H1 (cell line): ENCODE data around the gene HERC5. TPM values are rescaled to one million over a fixed set of nuclear protein-coding genes. Genes with fewer than 3 reads are reported as not detected.
A peak's percentile ranks its signal among the peaks of the same experiment; 100 is the strongest.
"Not testable (repeated sequence)": the region's sequence is repeated elsewhere in the genome, so short reads cannot be mapped to it uniquely, and the experiment has no call there.

Source experiments
- CTCF ChIA-PET: fragments of 300-600 bp; sonication (Branson Sonifier 250); formaldehyde crosslinking; loops from one replicate; lab custom pipeline; 2021; ENCODE audit not compliant: partially characterized antibody; lab: Charles Lee
- POLR2A ChIA-PET: fragments of 300-600 bp; sonication (Branson Sonifier 250); formaldehyde crosslinking; loops from one replicate; lab custom pipeline; 2021; ENCODE audit warnings: inconsistent platforms; ENCODE audit not compliant: partially characterized antibody; lab: Charles Lee
- DNase-seq, 2 experiments: peaks; one replicate each; pipeline versions ENCODE4 v3.0.0 to v3.0.0-alpha.2; 2010 to 2022; ENCODE audit warnings: low spot score in 2 of 2, low read depth in 1 of 2, mixed read lengths in 1 of 2
- FAIRE-seq: peaks from 2 replicates; lab custom pipeline; 2011; peaks lifted over from hg19 to GRCh38; lab: Jason Lieb, UNC
- H2AFZ ChIP-seq: 2 replicates; pipeline ENCODE4 v1.8.1; 2012; ENCODE audit warnings: low read length, inconsistent platforms
- H2AK5ac ChIP-seq: 2 replicates; pipeline ENCODE4 v1.6.1; 2013; ENCODE audit warnings: low read depth, low read length
- H2BK120ac ChIP-seq: replicated peaks from 2 replicates; pipeline ENCODE3; 2013; ENCODE audit warnings: low read depth, low read length, inconsistent platforms
- H2BK12ac ChIP-seq: 2 replicates; pipeline ENCODE4 v1.6.1; 2013; ENCODE audit warnings: low read depth, low read length
- H2BK15ac ChIP-seq: 2 replicates; pipeline ENCODE4 v1.6.1; 2013; ENCODE audit warnings: low read length
- H2BK20ac ChIP-seq: 2 replicates; pipeline ENCODE4 v1.6.1; 2013; ENCODE audit warnings: low read length
- H2BK5ac ChIP-seq: 2 replicates; pipeline ENCODE4 v1.6.1; 2013; ENCODE audit warnings: low read depth, low read length
- H3K14ac ChIP-seq: 2 replicates; pipeline ENCODE4 v1.6.1; 2013; ENCODE audit warnings: inconsistent platforms; ENCODE audit not compliant: insufficient read length
- H3K18ac ChIP-seq: 2 replicates; pipeline ENCODE4 v1.6.1; 2013; ENCODE audit warnings: low read length; ENCODE audit errors: extremely low read depth
- H3K23ac ChIP-seq: 2 replicates; pipeline ENCODE4 v1.6.1; 2013; ENCODE audit warnings: inconsistent platforms; ENCODE audit not compliant: insufficient read length
- H3K23me2 ChIP-seq: 2 replicates; pipeline ENCODE4 v1.6.1; 2013; ENCODE audit warnings: low read depth, low read length
- H3K27ac ChIP-seq: 2 replicates; pipeline ENCODE4 v1.6.1; 2011; ENCODE audit warnings: low read depth, low read length, inconsistent platforms
- H3K27me3 ChIP-seq, 4 experiments: replicated peaks in 1 of 4; 1 replicate in 1 of 4; 2 replicates in 3 of 4; pipeline versions ENCODE4 v1.6.1 to v1.8.1; 2011 to 2013; ENCODE audit warnings: low read length in 3 of 4, mild to moderate bottlenecking in 3 of 4, inconsistent platforms in 2 of 4, mixed read lengths in 2 of 4, moderate library complexity in 1 of 4; ENCODE audit not compliant: control insufficient read depth in 3 of 4, insufficient read depth in 3 of 4; ENCODE audit errors: extremely low read depth in 1 of 4
- H3K36me3 ChIP-seq, 4 experiments: 2 replicates each; pipeline versions ENCODE4 v1.6.1 to v1.8.1; 2011 to 2013; ENCODE audit warnings: mild to moderate bottlenecking in 4 of 4, low read length in 3 of 4, moderate library complexity in 2 of 4, control low read depth in 1 of 4, inconsistent platforms in 1 of 4; ENCODE audit not compliant: insufficient read depth in 4 of 4, control insufficient read depth in 2 of 4
- H3K4ac ChIP-seq: replicated peaks from 2 replicates; pipeline ENCODE3; 2013; ENCODE audit warnings: low read length, low read depth, mixed read lengths, inconsistent platforms; ENCODE audit not compliant: insufficient read length
- H3K4me1 ChIP-seq, 4 experiments: replicated peaks in 1 of 4; 1 replicate in 1 of 4; 2 replicates in 3 of 4; pipeline versions ENCODE4 v1.6.1 to v1.8.1; 2011 to 2013; ENCODE audit warnings: low read length in 3 of 4, inconsistent platforms in 2 of 4, mixed read lengths in 1 of 4; ENCODE audit not compliant: insufficient read depth in 4 of 4, control insufficient read depth in 3 of 4
- H3K4me2 ChIP-seq, 2 experiments: 2 replicates each; pipeline versions ENCODE4 v1.6.1 to v1.8.1; 2011 to 2013; ENCODE audit warnings: low read depth in 2 of 2, low read length in 2 of 2, control low read depth in 1 of 2, inconsistent platforms in 1 of 2, mild to moderate bottlenecking in 1 of 2; ENCODE audit not compliant: insufficient read depth in 1 of 2
- H3K4me3 ChIP-seq, 4 experiments: fragments of 200-600, 300-600 bp in 1 of 4; sonication (generic), shearing (Covaris generic), sonication (Bioruptor Twin) in 1 of 4; 2 replicates each; pipeline versions ENCODE4 v1.5.1 to v1.8.1; 2011 to 2016; ENCODE audit warnings: low read length in 4 of 4, low read depth in 3 of 4, control low read depth in 2 of 4, inconsistent platforms in 2 of 4, mild to moderate bottlenecking in 2 of 4, mixed read lengths in 1 of 4, moderate library complexity in 1 of 4; ENCODE audit not compliant: insufficient read depth in 2 of 4; ENCODE audit errors: extremely low read depth in 1 of 4
- H3K56ac ChIP-seq: replicated peaks from 2 replicates; pipeline ENCODE3; 2013; ENCODE audit warnings: low read depth, mild to moderate bottlenecking, mixed read lengths, low read length, inconsistent platforms; ENCODE audit not compliant: insufficient read length
- H3K79me1 ChIP-seq: 2 replicates; pipeline ENCODE4 v1.6.1; 2013; ENCODE audit warnings: low read depth, low read length, control low read depth
- H3K79me2 ChIP-seq, 2 experiments: 2 replicates each; pipeline versions ENCODE4 v1.6.1 to v1.8.1; 2012 to 2013; ENCODE audit warnings: low read length in 2 of 2, mild to moderate bottlenecking in 2 of 2, inconsistent platforms in 1 of 2; ENCODE audit not compliant: insufficient read depth in 2 of 2, control insufficient read depth in 1 of 2
- H3K9ac ChIP-seq, 4 experiments: replicated peaks in 1 of 4; 1 replicate in 1 of 4; 2 replicates in 3 of 4; pipeline versions ENCODE4 v1.6.1 to v1.8.1; 2011 to 2013; ENCODE audit warnings: low read depth in 3 of 4, low read length in 3 of 4, control low read depth in 2 of 4, mild to moderate bottlenecking in 2 of 4, moderate library complexity in 2 of 4, inconsistent platforms in 1 of 4; ENCODE audit errors: extremely low read depth in 1 of 4
- H3K9me3 ChIP-seq, 2 experiments: 2 replicates each; pipeline versions ENCODE4 v1.6.1 to v1.8.1; 2012 to 2013; ENCODE audit warnings: mild to moderate bottlenecking in 2 of 2, moderate library complexity in 2 of 2, control low read depth in 1 of 2, inconsistent platforms in 1 of 2, low read depth in 1 of 2, low read length in 1 of 2, mixed read lengths in 1 of 2; ENCODE audit not compliant: insufficient read depth in 2 of 2
- H4K20me1 ChIP-seq, 2 experiments: replicated peaks in 1 of 2; 2 replicates each; pipeline versions ENCODE3 to v1.8.1; 2011 to 2013; ENCODE audit warnings: inconsistent platforms in 2 of 2, low read length in 2 of 2, mild to moderate bottlenecking in 1 of 2; ENCODE audit not compliant: insufficient read depth in 2 of 2, control insufficient read depth in 1 of 2
- H4K5ac ChIP-seq: 2 replicates; pipeline ENCODE4 v1.6.1; 2013; ENCODE audit warnings: low read length, low read depth, mixed read lengths, inconsistent platforms; ENCODE audit not compliant: insufficient read length
- H4K8ac ChIP-seq: 2 replicates; pipeline ENCODE4 v1.8.0; 2013; ENCODE audit warnings: mild to moderate bottlenecking, moderate library complexity, low read length, inconsistent platforms; ENCODE audit not compliant: insufficient read depth; ENCODE audit errors: extremely low read depth
- H4K91ac ChIP-seq: replicated peaks from 2 replicates; pipeline ENCODE3; 2013; ENCODE audit warnings: low read length, mixed read lengths, inconsistent platforms; ENCODE audit not compliant: insufficient read length
- CEBPB ChIP-seq: IDR thresholded peaks from 2 replicates; pipeline ENCODE4 v1.6.1; 2012; ENCODE audit warnings: low read depth, low read length
- WGBS, 2 experiments: shearing (Covaris generic) in 1 of 2; methylation state at CpG; one replicate each; pipeline versions ENCODE4 v1.1.6 to v1.1.7; 2013 to 2015; ENCODE audit warnings: low lambda C conversion rate in 2 of 2, mixed read lengths in 2 of 2, inconsistent platforms in 1 of 2, low coverage in 1 of 2, missing lambda C conversion rate in 1 of 2; ENCODE audit not compliant: insufficient replicate concordance in 2 of 2, insufficient coverage in 1 of 2, insufficient read length in 1 of 2; ENCODE audit errors: extremely low coverage in 1 of 2, missing lambda C conversion rate in 1 of 2; 5-methylcytosine and 5-hydroxymethylcytosine counted together
- polyA plus RNA-seq, 7 experiments: library from polyadenylated mRNA; depleted of rRNA in 3 of 7; stranded (reverse) in 5 of 7; unstranded in 2 of 7; fragments of >200 nt in 5 of 7; fragments of 200-250 nt in 2 of 7; gene quantifications; 1 replicate in 5 of 7; 2 replicates in 1 of 7; 4 replicates in 1 of 7; pipeline versions ENCODE4 v1.2.1 to v1.2.3, GENCODE V29; 2011 to 2013; ENCODE audit warnings: missing spikeins in 2 of 7, mixed read lengths in 2 of 7
- total RNA-seq: library from RNA; stranded (reverse); fragmentation: NEBNext Ultra II Directional; extraction: Animal tissue kit (Norgen Biotek cat#: 25700); gene quantifications from 2 replicates; pipeline ENCODE4 v1.2.1, GENCODE V29; 2021

The HERC5 gene
- total and polyA plus RNA-seq, 2 of the 8 experiments (the other 6 are each of a cell fraction or from before 2014, with no cell fraction given) = 6.6 to 20.7 TPM

DNA sequence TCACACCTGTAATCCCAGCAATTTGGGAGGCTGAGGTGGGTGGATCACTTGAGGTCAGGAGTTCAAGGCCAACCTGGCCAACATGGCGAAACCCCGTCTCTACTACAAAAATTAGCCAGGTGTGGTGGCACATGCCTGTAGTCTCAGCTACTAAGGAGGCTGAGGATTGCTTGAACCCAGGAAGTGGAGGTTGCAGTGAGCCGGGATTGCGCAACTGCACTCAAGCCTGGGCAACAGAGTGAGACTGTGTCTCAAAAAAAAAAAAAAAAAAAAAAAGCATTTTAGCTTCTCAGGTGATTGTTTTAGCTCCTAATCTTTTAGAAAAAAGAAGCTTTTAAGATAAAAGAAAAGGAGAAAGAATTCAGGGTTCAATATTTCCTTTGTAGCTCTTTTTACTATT is 19.0 kb upstream of the HERC5 start:
- not testable (repeated sequence) for H3K18ac ChIP-seq, H3K9me3 ChIP-seq, H3K4me3 ChIP-seq, H2BK5ac ChIP-seq, H2AK5ac ChIP-seq, H3K27me3 ChIP-seq, H3K23me2 ChIP-seq, FAIRE-seq, H3K23ac ChIP-seq, H3K9ac ChIP-seq, H3K56ac ChIP-seq, H3K36me3 ChIP-seq, H3K79me1 ChIP-seq, H3K4me2 ChIP-seq, H2BK120ac ChIP-seq, H4K20me1 ChIP-seq, H2BK12ac ChIP-seq, H2AFZ ChIP-seq, H3K27ac ChIP-seq, H3K14ac ChIP-seq, H2BK15ac ChIP-seq, H3K4me1 ChIP-seq, DNase-seq, H3K79me2 ChIP-seq, H3K4ac ChIP-seq, H4K5ac ChIP-seq, H2BK20ac ChIP-seq, H4K8ac ChIP-seq, H4K91ac ChIP-seq
- 88% methylated on average over 4 of the region's 4 CpGs; no CpG with 5 or more reads in 1 of the 2 experiments for WGBS, 2 experiments
- POLR2A ChIA-PET = interaction anchor here (2.0 kb wide), 1 partner anchor 10 kb away, joined by 5 read pairs; no protein-coding TSS in a partner anchor
- TF ChIP-seq CEBPB = peak; percentile 88
- CTCF ChIA-PET = interaction anchor here (1.1 to 1.2 kb wide), 2 partner anchors 12 to 69 kb away, joined by 3 to 5 read pairs; no protein-coding TSS in a partner anchor
